Hepatocyte (in vitro differentiated cells): ENCODE results near the gene DAPK2. TPM values are rescaled to one million over a fixed set of nuclear protein-coding genes. Genes with fewer than 3 reads are reported as not detected.

Experiments
- DNase-seq: peaks from one replicate; pipeline ENCODE4 v3.0.0-alpha.2; 2016; ENCODE audit warnings: low spot score
- H2AFZ ChIP-seq: fragments of 200-600 bp; sonication (generic); 2 replicates; pipeline ENCODE4 v1.6.0; 2016; ENCODE audit warnings: antibody characterized with exemption, mild to moderate bottlenecking
- H3K27ac ChIP-seq: fragments of 200-600 bp; sonication (generic); 2 replicates; pipeline ENCODE4 v1.5.1; 2016; ENCODE audit warnings: mild to moderate bottlenecking
- H3K27me3 ChIP-seq: fragments of 200-600 bp; sonication (generic); 2 replicates; pipeline ENCODE4 v1.6.1; 2016
- H3K36me3 ChIP-seq: fragments of 200-600 bp; sonication (generic); replicated peaks from 2 replicates; pipeline ENCODE4 v1.5.1; 2016; ENCODE audit warnings: low read depth; ENCODE audit not compliant: insufficient read depth
- H3K4me1 ChIP-seq: fragments of 200-600 bp; sonication (generic); 2 replicates; pipeline ENCODE4 v1.5.1; 2016; ENCODE audit warnings: mild to moderate bottlenecking, moderate library complexity; ENCODE audit not compliant: insufficient read depth
- H3K4me2 ChIP-seq: fragments of 200-600 bp; sonication (generic); 2 replicates; pipeline ENCODE4 v1.6.0; 2016
- H3K4me3 ChIP-seq: fragments of 200-600 bp; sonication (generic); 2 replicates; pipeline ENCODE4 v1.5.1; 2016; ENCODE audit warnings: mild to moderate bottlenecking
- H3K79me2 ChIP-seq: fragments of 200-600 bp; sonication (generic); 2 replicates; pipeline ENCODE4 v1.6.0; 2017; ENCODE audit warnings: mild to moderate bottlenecking
- H3K9me2 ChIP-seq: fragments of 200-600 bp; sonication (generic); replicated peaks from 2 replicates; pipeline ENCODE4 v1.6.0; 2017; ENCODE audit warnings: mild to moderate bottlenecking; ENCODE audit not compliant: insufficient read depth
- H3K9me3 ChIP-seq: fragments of 200-600 bp; sonication (generic); 2 replicates; pipeline ENCODE4 v1.5.1; 2016; ENCODE audit warnings: low read depth, mild to moderate bottlenecking
- H4K20me1 ChIP-seq: fragments of 200-600 bp; sonication (generic); 2 replicates; pipeline ENCODE4 v1.6.0; 2016; ENCODE audit warnings: mild to moderate bottlenecking; ENCODE audit not compliant: insufficient read depth, poor library complexity, severe bottlenecking
- CTCF ChIP-seq: fragments of 200-600 bp; sonication (generic); IDR thresholded peaks from 2 replicates; pipeline ENCODE4 v1.5.1; 2016; ENCODE audit warnings: antibody characterized with exemption, mild to moderate bottlenecking; ENCODE audit not compliant: poor library complexity
- EZH2 ChIP-seq: fragments of 200-600 bp; sonication (generic); IDR thresholded peaks from 2 replicates; pipeline ENCODE4 v1.6.1; 2016; ENCODE audit warnings: antibody characterized with exemption, mild to moderate bottlenecking, borderline replicate concordance
- EZH2phosphoT487 ChIP-seq: fragments of 200-600 bp; sonication (generic); IDR thresholded peaks from one replicate; pipeline ENCODE4 v1.6.1; 2018; ENCODE audit warnings: antibody characterized with exemption, mild to moderate bottlenecking, low read depth, moderate library complexity; ENCODE audit not compliant: unreplicated experiment, severe bottlenecking
- WGBS: methylation state at CpG from one replicate; pipeline ENCODE4 v1.1.6; 2016; ENCODE audit warnings: low lambda C conversion rate; ENCODE audit errors: missing lambda C conversion rate; 5-methylcytosine and 5-hydroxymethylcytosine counted together
- polyA plus RNA-seq: library from polyadenylated mRNA; unstranded; fragments of >200 nt; fragmentation: Nextera tagmentation; extraction: Ambion mirVana; gene quantifications from 2 replicates; pipeline ENCODE4 v1.2.1, GENCODE V29; 2016
- total RNA-seq: library from RNA; depleted of rRNA; stranded (reverse); fragments of >200 nt; gene quantifications from 2 replicates; pipeline ENCODE4 v1.2.3, GENCODE V29; 2014

The DAPK2 gene
- total and polyA plus RNA-seq, 2 experiments from 2014 or later: 4.9 to 5.1 TPM

GRCh38 chr15:64006642-64007041 lies 39.6 kb downstream of the DAPK2 start:
- Histone ChIP-seq H3K27me3 (no peaks in the 10 kb centered on the region), H4K20me1 (no peaks in the 10 kb centered on the region), H3K4me3 (no peak overlapping the region), H3K9me2 (no peaks in the 10 kb centered on the region), H2AFZ (no peak overlapping the region), H3K27ac (no peak overlapping the region), H3K79me2 (no peaks in the 10 kb centered on the region), H3K4me2 (no peak overlapping the region), H3K36me3 (no peaks in the 10 kb centered on the region), H3K9me3 (no peaks in the 10 kb centered on the region), H3K4me1 (peaks cover 16% of the 10 kb centered on the region)
- TF ChIP-seq CTCF (no peak), EZH2phosphoT487 (no peak)
- no peak for DNase-seq
- 89% methylated on average over 3 of the region's 3 CpGs for WGBS

GRCh38 chr15:64004587-64004986 lies 41.7 kb downstream of the DAPK2 start:
- H3K27me3 ChIP-seq: no peaks in the 10 kb centered on the region
- no peak overlapping the region for H3K4me3 ChIP-seq
- no peaks in the 10 kb centered on the region for H3K79me2 ChIP-seq
- peak overlapping the region; percentile 26 for H3K4me2 ChIP-seq
- H4K20me1 ChIP-seq: no peaks in the 10 kb centered on the region
- DNase-seq: peak; percentile 85
- TF ChIP-seq EZH2 (no peak), EZH2phosphoT487 (no peak), CTCF (no peak)
- H3K4me1 ChIP-seq: peaks cover 15% of the 10 kb centered on the region
- H3K27ac ChIP-seq: peak overlapping the region; percentile 82
- no peaks in the 10 kb centered on the region for H3K36me3 ChIP-seq
- H3K9me3 ChIP-seq: no peaks in the 10 kb centered on the region
- no peak overlapping the region for H2AFZ ChIP-seq
- 55% methylated on average over 5 of the region's 5 CpGs for WGBS
- no peaks in the 10 kb centered on the region for H3K9me2 ChIP-seq

- 72% methylated on average over 2 of the region's 2 CpGs for WGBS
- DNase-seq: peak; percentile 39
- Histone ChIP-seq H3K9me2 (no peaks in the 10 kb centered on the region), H3K4me2 (peak overlapping the region; percentile 26), H3K4me3 (no peak overlapping the region), H3K4me1 (peaks cover 13% of the 10 kb centered on the region), H3K27me3 (no peaks in the 10 kb centered on the region), H4K20me1 (no peaks in the 10 kb centered on the region), H3K79me2 (no peaks in the 10 kb centered on the region), H3K27ac (peak overlapping the region; percentile 82), H3K36me3 (no peaks in the 10 kb centered on the region), H2AFZ (no peak overlapping the region), H3K9me3 (no peaks in the 10 kb centered on the region)
- no peak for TF ChIP-seq EZH2
- TF ChIP-seq CTCF: no peak
- TF ChIP-seq EZH2phosphoT487: no peak
Measured at GRCh38 chr15:64004056-64004455, 42.2 kb downstream of the DAPK2 start.

GRCh38 chr15:64003182-64003581 lies 43.1 kb downstream of the DAPK2 start:
- Histone ChIP-seq H3K79me2 (no peaks in the 10 kb centered on the region), H4K20me1 (no peaks in the 10 kb centered on the region), H3K4me3 (no peak overlapping the region), H3K9me2 (no peaks in the 10 kb centered on the region), H3K27me3 (no peaks in the 10 kb centered on the region), H3K4me1 (peaks cover 11% of the 10 kb centered on the region), H3K36me3 (no peaks in the 10 kb centered on the region), H3K9me3 (no peaks in the 10 kb centered on the region), H3K27ac (no peak overlapping the region), H3K4me2 (no peak overlapping the region), H2AFZ (no peak overlapping the region)
- DNase-seq: no peak
- WGBS: 85% methylated on average over 4 of the region's 4 CpGs
- TF ChIP-seq EZH2 (no peak), EZH2phosphoT487 (no peak), CTCF (no peak)
